ENCODE data around the gene ZNF664. TPM values are rescaled to one million over a fixed set of nuclear protein-coding genes. Genes with fewer than 3 reads are reported as not detected.

ZNF664 gene
- total RNA-seq, 1 experiment from 2014 or later, result 124 TPM

DNA sequence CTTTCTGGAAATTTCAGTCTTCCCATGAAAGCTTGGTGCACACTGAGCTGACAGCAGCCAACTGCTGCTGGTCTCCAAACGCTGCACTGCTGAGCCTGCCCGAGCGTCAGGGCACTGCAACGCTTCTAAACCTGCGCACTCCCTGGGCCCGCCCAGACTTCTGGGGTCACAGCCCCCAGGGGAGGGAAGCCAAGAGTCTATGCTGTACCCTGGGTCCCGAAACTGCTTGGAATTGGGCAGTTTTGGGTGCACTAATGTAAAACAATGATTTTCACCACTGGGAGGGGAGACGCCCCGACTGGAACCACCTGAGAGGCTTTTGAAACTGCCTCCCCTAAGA is 32.4 kb upstream of the ZNF664 start:
- ChIA-PET CTCF (no interaction called here), POLR2A (no interaction called here), RAD21 (ENCODE audit: low non-redundant PET in 1 of 2, low total read pairs in 2 of 2, uncharacterized antibody in 2 of 2, unreplicated experiment in 2 of 2) (no interaction called here)
- DNase-seq (ENCODE audit: low read depth, low spot score) (no peak), ATAC-seq (no peak)
- TF ChIP-seq ELF1 (IDR thresholded peaks at IDR 0.05; ENCODE audit: borderline replicate concordance, low read depth), result no peak
- TF ChIP-seq, protein P1, sequence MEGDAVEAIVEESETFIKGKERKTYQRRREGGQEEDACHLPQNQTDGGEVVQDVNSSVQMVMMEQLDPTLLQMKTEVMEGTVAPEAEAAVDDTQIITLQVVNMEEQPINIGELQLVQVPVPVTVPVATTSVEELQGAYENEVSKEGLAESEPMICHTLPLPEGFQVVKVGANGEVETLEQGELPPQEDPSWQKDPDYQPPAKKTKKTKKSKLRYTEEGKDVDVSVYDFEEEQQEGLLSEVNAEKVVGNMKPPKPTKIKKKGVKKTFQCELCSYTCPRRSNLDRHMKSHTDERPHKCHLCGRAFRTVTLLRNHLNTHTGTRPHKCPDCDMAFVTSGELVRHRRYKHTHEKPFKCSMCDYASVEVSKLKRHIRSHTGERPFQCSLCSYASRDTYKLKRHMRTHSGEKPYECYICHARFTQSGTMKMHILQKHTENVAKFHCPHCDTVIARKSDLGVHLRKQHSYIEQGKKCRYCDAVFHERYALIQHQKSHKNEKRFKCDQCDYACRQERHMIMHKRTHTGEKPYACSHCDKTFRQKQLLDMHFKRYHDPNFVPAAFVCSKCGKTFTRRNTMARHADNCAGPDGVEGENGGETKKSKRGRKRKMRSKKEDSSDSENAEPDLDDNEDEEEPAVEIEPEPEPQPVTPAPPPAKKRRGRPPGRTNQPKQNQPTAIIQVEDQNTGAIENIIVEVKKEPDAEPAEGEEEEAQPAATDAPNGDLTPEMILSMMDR (IDR thresholded peaks at IDR 0.05 in 2 of 3, conservative IDR thresholded peaks at IDR 0.05 in 1 of 3; ENCODE audit: borderline replicate concordance in 1 of 3, insufficient read depth in 1 of 3, low read depth in 2 of 3, low read length in 2 of 3), result no peak
- no peak for TF ChIP-seq FOSL1 (IDR thresholded peaks at IDR 0.05; ENCODE audit: low read depth)
- no peak for TF ChIP-seq EZH2phosphoT487 (IDR thresholded peaks at IDR 0.05; ENCODE audit: borderline replicate concordance)
- TF ChIP-seq ZFX (IDR thresholded peaks at IDR 0.05), result no peak
- no peak for TF ChIP-seq ZNF274 (IDR thresholded peaks at IDR 0.05; ENCODE audit: low read depth, low read length)
- TF ChIP-seq CBX3 (IDR thresholded peaks at IDR 0.05; ENCODE audit: low read depth), result no peak
- no peak for TF ChIP-seq ZBTB33 (IDR thresholded peaks at IDR 0.05; ENCODE audit: extremely low read depth, insufficient replicate concordance, low read length)
- TF ChIP-seq EGR1 (IDR thresholded peaks at IDR 0.05; ENCODE audit: low read depth), result no peak
- no peak for TF ChIP-seq SIN3A (IDR thresholded peaks at IDR 0.05; ENCODE audit: low read depth)
- no peak for TF ChIP-seq RAD21 (IDR thresholded peaks at IDR 0.05; ENCODE audit: low read depth)
- TF ChIP-seq CEBPB (IDR thresholded peaks at IDR 0.05; ENCODE audit: low read depth), result no peak
- TF ChIP-seq, protein P2, sequence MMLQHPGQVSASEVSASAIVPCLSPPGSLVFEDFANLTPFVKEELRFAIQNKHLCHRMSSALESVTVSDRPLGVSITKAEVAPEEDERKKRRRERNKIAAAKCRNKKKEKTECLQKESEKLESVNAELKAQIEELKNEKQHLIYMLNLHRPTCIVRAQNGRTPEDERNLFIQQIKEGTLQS (IDR thresholded peaks at IDR 0.05), result no peak
- TF ChIP-seq, protein P3, sequence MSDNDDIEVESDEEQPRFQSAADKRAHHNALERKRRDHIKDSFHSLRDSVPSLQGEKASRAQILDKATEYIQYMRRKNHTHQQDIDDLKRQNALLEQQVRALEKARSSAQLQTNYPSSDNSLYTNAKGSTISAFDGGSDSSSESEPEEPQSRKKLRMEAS (IDR thresholded peaks at IDR 0.05), result no peak
- TF ChIP-seq POLR2AphosphoS5 (IDR thresholded peaks at IDR 0.05; ENCODE audit: low read depth, low read length), result no peak
- no peak for TF ChIP-seq JUND (IDR thresholded peaks at IDR 0.05)
- TF ChIP-seq EZH2 (IDR thresholded peaks at IDR 0.05), result no peak
- no peak for TF ChIP-seq SP1 (IDR thresholded peaks at IDR 0.05; ENCODE audit: low read depth)
- no peak for TF ChIP-seq POLR2A (IDR thresholded peaks at IDR 0.05; ENCODE audit: borderline replicate concordance, extremely low read depth, insufficient read depth, insufficient read length)
- no peak for TF ChIP-seq SRF (IDR thresholded peaks at IDR 0.05; ENCODE audit: low read depth)
- Histone ChIP-seq H3K79me2 (ENCODE audit: insufficient read depth, low read length) (no peaks in the 10 kb centered on the region), H3K4me1 (ENCODE audit: control insufficient read depth in 1 of 2, insufficient read depth in 2 of 2, low read length in 2 of 2) (peaks cover 0 to 5% of the 10 kb centered on the region in 2 experiments; a peak in 1 of 4 replicates), H3K9me3 (ENCODE audit: control insufficient read depth in 1 of 2, insufficient read depth in 1 of 2, low read depth in 1 of 2, low read length in 2 of 2) (no peaks in the 10 kb centered on the region; a peak in 1 of 4 replicates), H3K4me2 (ENCODE audit: low read length) (no peak overlapping the region), H2AFZ (ENCODE audit: low read depth, low read length, poor library complexity, severe bottlenecking) (no peak overlapping the region), H3K4me3 (replicated peaks in 1 of 2; ENCODE audit: low read depth in 1 of 2, low read length in 2 of 2) (no peak overlapping the region), H3K9ac (ENCODE audit: low read length) (no peak overlapping the region), H3K27ac (ENCODE audit: low read depth, low read length) (no peak overlapping the region), H3K9me2 (ENCODE audit: insufficient read depth) (no peaks in the 10 kb centered on the region), H3K27me3 (ENCODE audit: insufficient read depth, low read length) (no peaks in the 10 kb centered on the region), H3K36me3 (ENCODE audit: control insufficient read depth in 1 of 2, insufficient read depth in 2 of 2, low read length in 2 of 2) (no peaks in the 10 kb centered on the region), H4K20me1 (ENCODE audit: insufficient read depth) (no peaks in the 10 kb centered on the region)
- intact Hi-C loops (cut with micrococcal nuclease), result no loop called here
- no TSS peak for BruUV-seq (replicated peaks)

Data from HCT116 (cell line).